GM12801 (cell line): ENCODE data around the gene MOGAT1.
A peak's percentile ranks its signal among the peaks of the same experiment; 100 is the strongest.

ENCODE experiments used
- CTCF ChIP-seq: IDR thresholded peaks from one replicate; pipeline ENCODE4 v1.5.1; 2011; ENCODE audit warnings: control low read depth; ENCODE audit not compliant: insufficient read length; ENCODE audit errors: extremely low read depth

The MOGAT1 gene

DNA sequence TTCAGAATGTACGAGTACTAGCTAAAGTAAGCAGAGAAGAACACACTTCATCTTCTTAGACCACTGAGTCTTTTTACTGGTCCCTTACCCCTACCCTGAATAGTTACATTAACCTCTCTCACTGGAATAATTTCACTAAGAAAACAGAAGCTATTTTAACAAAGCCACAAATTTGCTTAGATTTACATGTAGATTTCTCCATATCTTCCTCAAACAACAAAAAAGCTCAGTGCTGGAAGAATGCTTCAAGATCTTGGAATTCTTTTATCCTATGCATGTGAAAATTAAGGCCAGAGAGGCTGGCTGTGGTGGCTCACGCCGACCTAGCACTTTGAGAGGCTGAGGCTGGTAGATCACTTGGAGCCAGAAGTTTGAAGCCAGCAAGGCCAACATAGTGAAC, 35.2 kb downstream of the MOGAT1 start:
- TF ChIP-seq CTCF = no peak

DNA sequence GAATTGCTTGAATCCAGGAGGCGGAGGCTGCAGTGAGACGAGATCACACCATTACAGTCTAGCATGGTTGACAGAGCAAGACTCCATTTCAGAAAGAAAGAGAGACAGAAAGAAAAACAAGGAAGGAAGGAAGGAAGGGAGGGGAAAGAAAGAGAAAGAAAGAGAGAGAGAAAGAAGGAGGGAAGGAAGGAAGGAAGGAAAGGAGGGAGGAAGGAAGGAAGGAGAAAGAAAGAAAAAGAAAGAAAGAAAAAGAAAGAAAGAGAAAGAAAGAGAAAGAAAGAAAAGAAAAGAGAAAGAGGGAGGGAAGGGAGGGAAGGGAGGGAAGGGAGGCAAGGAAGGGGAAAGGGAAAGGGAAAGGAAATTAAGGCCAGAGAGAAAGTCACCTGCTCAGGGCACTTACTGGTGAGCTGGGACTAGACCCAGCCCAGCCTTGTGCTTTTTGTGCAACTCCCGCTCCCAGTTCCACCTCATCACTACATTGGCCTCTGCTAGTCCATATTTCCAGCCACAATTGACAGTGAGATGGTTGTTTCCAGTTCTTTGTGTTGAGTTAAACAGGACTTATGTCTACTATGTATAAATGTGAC, 35.7 kb downstream of the MOGAT1 start:
- TF ChIP-seq CTCF = no peak

- TF ChIP-seq CTCF = no peak
Measured at GRCh38 chr2:222707689-222708273, 36.3 kb downstream of the MOGAT1 start.

DNA sequence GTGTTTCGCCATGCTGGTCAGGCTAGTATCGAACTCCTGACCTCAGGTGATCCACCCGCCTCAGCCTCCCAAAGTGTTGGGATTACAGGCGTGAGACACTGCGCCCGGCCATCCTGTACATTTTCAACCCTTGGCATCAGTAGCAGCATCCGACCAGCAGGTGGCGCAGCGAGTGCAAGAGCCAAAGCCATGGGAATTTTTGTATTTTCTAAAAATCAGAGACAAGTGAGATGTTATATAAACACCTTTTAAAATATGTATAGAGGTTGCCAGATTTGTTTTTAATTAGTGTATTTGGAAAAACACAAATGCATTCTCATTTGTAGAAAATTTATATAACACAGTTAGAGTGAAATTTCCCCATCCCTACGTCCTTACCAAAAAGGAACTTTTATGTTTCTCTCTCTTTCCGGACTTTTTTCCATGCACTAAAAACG, 36.8 kb downstream of the MOGAT1 start:
- TF ChIP-seq CTCF = peak; percentile 11

GRCh38 chr2:222709191-222709891, 37.9 kb downstream of the MOGAT1 start:
- TF ChIP-seq CTCF = no peak

DNA sequence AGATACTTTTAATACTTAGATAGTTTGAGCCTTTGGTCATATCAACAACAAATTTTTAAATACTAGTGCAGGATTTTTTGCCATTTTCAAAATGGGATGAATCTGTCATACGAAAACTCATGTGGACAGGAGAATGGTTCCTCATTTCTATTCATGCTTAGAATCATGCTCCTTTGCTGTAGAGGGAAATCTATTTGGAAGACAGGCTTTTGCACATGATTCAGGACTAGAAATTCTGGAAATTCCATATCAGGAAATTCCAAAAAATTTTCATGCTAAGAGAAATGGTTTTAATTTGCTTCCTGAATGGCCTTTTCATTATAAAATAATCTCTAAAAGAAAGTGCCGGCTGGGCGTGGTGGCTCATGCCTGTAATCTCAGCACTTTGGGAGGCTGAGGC, 39.3 kb downstream of the MOGAT1 start:
- TF ChIP-seq CTCF = no peak

- TF ChIP-seq CTCF = no peak
Measured at GRCh38 chr2:222711315-222711940, 40.0 kb downstream of the MOGAT1 start.
